ENCODE measurements around the gene MATR3.
A peak's percentile ranks its signal among the peaks of the same experiment; 100 is the strongest.

MATR3 gene

DNA sequence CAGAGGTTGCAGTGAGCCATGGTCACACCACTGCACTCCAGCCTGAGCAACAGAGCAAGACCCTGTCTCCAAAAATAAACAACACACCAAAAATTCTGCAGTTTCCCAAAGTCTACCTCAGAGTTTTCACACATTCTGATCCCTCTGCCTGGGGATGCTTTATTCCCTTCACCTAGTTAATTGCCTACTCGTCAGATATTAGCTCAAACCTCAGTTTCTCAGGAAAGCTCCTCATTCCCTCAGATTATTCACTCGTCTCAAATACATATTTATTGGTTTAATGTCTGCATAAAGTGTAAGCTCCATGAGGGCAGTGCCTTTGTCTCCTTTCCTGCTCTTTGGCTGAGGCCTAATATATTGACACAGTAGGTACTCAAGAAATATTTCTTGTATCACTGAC is 2.5 kb upstream of the MATR3 start:
- DNase-seq (ENCODE audit: insufficient read length), result no peak
- no peak for FAIRE-seq
- TF ChIP-seq TAF1 (IDR thresholded peaks at IDR 0.05; ENCODE audit: borderline replicate concordance, low read depth, low read length) (no peak), POLR2AphosphoS5 (IDR thresholded peaks at IDR 0.05; ENCODE audit: low read depth, low read length) (no peak), POLR2A (IDR thresholded peaks at IDR 0.05; ENCODE audit: low read depth, low read length) (no peak)

DNA sequence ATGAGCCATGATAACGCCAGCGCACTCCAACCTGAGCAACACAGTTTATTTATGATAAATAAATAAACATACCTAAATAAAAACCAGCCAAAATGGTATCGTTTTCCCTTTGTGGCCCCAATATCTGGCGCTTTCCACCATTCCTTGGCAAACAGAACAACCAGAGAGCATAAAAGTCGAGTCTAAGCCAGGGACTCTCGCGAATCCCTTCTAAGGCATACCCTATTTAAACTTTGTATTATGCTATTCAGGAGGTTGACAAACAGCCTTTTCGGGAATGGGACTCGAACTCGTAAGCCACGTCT is 386 bp upstream of the MATR3 start:
- no peak for TF ChIP-seq POLR2AphosphoS5 (IDR thresholded peaks at IDR 0.05; ENCODE audit: low read depth, low read length)
- no peak for TF ChIP-seq POLR2A (IDR thresholded peaks at IDR 0.05; ENCODE audit: low read depth, low read length)
- no peak for TF ChIP-seq TAF1 (IDR thresholded peaks at IDR 0.05; ENCODE audit: borderline replicate concordance, low read depth, low read length)
- FAIRE-seq, result no peak
- DNase-seq (ENCODE audit: insufficient read length), result no peak

DNA sequence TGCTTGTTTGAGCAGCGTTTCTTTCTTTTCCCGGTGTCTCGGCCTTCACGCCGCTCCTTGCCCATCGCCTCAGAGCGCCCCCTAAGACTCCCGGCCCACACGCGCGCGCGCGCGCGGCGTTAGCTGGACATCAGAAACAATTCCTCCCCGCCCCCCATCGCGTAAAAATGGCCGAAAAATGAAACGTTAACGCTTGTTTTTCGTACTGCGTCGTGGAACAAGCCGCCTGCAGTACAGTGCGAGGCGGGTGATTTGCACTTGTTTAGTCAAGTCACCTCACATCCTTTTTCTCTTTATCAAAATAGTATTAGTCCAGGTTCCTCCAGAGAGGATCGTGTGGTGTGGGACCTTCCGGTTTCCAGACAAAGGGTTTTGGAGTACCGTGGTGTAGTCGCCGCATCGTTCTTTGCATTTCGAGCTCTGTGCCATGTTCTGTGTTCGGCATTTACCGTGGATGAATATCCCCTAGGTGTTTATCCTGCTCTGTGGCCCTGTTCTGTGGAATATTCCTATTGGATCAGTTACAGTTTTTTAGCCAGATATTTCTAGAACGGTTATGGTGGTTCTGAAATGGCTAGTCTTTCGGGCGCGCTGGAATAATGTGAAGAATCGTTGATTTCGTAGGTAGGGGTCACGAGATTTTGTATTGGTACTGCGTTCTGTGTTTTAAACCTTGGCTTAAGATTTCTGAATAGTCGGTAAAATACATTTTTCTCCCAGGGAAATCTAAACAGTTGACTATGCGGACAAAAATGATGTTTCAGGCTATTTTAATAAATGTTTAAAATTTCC is 1.0 kb downstream of the MATR3 start:
- no peak for DNase-seq (ENCODE audit: insufficient read length)
- peak; percentile 50 for FAIRE-seq

DNA sequence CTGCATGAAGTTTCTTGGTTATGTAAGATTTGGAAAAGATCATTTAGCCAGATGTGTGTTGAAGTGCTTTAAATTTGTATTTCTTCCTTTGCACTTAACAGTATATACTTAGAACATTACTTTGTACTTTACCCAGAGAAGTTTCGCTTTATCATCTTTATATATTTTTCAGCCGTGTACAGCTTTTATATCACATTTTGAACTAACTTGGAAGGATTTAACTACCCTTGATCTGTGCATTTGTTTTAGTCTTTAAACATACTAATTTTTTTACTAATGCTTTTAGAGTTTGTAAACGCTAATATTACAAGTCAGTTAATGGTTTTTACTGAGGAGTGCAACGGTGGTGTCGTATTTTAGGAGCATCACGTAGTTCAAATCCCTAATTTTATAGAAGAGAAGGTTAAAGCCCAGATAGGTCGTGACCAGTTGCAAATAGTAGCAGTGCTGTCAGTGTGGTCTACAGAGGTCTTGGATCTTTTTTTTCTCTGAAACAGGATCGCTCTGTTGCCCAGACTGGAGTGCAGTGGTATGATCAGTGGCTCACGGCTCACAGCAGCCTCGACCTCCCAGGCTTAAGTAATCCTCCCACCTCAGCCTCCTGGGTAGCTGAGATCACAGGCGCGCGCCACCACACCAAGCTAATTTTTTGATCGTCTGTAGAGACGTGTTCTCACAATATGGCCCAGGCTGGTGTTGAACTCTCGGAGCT is 2.0 kb downstream of the MATR3 start:
- DNase-seq (ENCODE audit: insufficient read length) (no peak), FAIRE-seq (no peak)
- TF ChIP-seq POLR2A (IDR thresholded peaks at IDR 0.05; ENCODE audit: low read depth, low read length), result no peak

More for the DNA sequence above, 1.0 kb downstream of the MATR3 start:
- 0 out of 2 replicates have a peak, but pooled peaks have one; percentile 4 for TF ChIP-seq TAF1 (IDR thresholded peaks at IDR 0.05; ENCODE audit: borderline replicate concordance, low read depth, low read length)
- peak; percentile 29; the same call in 1 of the 2 replicates for TF ChIP-seq POLR2AphosphoS5 (IDR thresholded peaks at IDR 0.05; ENCODE audit: low read depth, low read length)
- TF ChIP-seq POLR2A (IDR thresholded peaks at IDR 0.05; ENCODE audit: low read depth, low read length), result no peak

DNA sequence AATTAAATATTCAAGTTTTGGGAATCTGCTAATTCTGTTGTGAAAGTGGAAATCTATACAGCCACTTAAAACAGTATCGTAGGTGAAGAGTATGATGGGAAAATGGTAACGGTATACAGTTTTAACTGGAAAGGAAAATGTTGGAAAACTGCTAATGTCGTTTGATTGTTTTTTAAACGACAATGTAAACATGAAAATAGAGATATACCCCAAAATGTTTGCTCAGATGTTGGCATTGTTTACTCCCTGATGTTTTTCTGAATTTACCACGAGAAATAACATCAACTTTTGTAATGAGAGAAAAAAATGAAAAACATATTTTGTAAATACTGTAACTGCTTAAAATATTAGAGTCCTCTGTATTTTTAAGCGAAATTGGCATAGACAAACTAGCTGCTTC is 2.7 kb downstream of the MATR3 start:
- TF ChIP-seq POLR2A (IDR thresholded peaks at IDR 0.05; ENCODE audit: low read depth, low read length) (no peak), TAF1 (IDR thresholded peaks at IDR 0.05; ENCODE audit: borderline replicate concordance, low read depth, low read length) (no peak), POLR2AphosphoS5 (IDR thresholded peaks at IDR 0.05; ENCODE audit: low read depth, low read length) (no peak)
- DNase-seq (ENCODE audit: insufficient read length) (no peak), FAIRE-seq (no peak)

DNA sequence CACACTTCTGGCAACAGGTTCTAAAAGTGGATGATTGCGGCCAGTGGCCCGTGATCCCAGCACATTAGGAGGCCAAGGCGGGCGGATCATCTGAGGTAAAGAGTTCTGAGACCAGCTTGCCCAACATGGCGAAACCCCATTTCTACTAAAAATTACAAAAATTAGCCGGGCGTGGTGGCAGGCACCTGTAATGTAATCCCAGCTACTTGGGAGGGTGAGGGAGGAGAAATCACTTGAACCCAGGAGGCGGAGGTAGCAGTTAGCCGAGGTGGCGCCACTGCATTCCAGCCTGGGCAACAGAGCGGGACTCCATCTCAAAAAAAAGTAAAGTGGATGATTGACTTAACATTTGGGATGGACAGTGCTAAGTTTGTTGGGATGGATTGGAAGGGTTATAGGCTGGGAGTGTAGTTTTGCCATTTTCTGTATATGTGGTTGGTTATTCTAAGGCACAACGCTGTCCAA is 3.4 kb downstream of the MATR3 start:
- no peak for FAIRE-seq
- DNase-seq (ENCODE audit: insufficient read length), result no peak
- TF ChIP-seq POLR2A (IDR thresholded peaks at IDR 0.05; ENCODE audit: low read depth, low read length) (no peak), POLR2AphosphoS5 (IDR thresholded peaks at IDR 0.05; ENCODE audit: low read depth, low read length) (no peak), TAF1 (IDR thresholded peaks at IDR 0.05; ENCODE audit: borderline replicate concordance, low read depth, low read length) (no peak)

DNA sequence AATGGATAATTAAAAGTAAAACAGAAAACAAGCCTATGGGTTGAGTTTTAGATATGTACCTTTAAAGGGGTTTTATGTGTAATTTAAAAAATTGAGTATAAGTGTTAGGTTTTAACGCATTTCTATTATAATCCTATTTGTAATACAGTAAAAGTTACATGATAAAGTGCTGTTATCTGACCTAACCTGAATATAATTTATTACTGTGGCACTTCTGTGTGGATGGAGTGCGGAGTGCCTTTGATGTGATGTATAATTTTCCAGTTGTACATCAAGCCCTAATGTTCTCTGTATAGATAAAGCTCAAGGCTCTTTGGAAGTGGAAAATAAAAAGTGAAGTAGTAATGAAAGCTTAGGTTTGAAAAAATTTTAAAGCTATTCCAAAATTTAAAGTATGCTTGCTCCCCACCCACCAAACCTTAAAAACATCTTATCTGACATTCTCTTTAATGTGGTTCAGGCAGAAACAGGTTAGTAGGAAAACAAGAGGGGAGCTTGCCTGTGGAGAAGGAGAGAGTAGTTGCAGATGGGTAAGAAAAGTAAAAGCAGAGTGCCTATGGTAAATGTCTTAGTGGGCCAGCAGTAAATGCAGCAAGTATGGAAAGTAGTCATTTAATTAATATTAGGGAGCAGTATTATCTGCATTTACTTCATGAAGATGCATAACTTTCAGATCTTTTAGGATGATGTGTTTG is 4.0 kb downstream of the MATR3 start:
- DNase-seq (ENCODE audit: insufficient read length) (no peak), FAIRE-seq (no peak)
- TF ChIP-seq TAF1 (IDR thresholded peaks at IDR 0.05; ENCODE audit: borderline replicate concordance, low read depth, low read length) (no peak), POLR2AphosphoS5 (IDR thresholded peaks at IDR 0.05; ENCODE audit: low read depth, low read length) (no peak), POLR2A (IDR thresholded peaks at IDR 0.05; ENCODE audit: low read depth, low read length) (no peak; the same call in 1 of the 2 replicates)

DNA sequence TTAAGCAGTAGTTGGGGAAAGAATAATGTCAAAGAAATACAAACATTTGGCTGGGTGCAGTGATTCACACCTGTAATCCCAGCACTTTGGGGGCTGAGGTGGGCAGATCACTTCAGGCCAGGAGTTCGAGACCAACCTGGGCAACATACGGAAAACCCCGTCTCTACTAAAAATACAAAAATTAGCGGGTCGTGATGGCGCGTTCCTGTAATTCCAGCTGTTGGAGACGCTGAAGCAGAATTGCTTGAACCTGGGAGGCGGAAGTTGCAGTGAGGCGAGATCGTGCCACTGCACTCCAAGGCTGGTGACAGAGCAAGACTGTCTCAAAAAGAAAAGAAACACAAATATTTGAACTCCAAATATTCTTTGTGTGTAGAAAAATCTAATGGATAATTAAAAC is 4.7 kb downstream of the MATR3 start:
- FAIRE-seq (no peak), DNase-seq (ENCODE audit: insufficient read length) (no peak)
- TF ChIP-seq POLR2AphosphoS5 (IDR thresholded peaks at IDR 0.05; ENCODE audit: low read depth, low read length), result no peak
- TF ChIP-seq TAF1 (IDR thresholded peaks at IDR 0.05; ENCODE audit: borderline replicate concordance, low read depth, low read length), result no peak
- no peak for TF ChIP-seq POLR2A (IDR thresholded peaks at IDR 0.05; ENCODE audit: low read depth, low read length)

DNA sequence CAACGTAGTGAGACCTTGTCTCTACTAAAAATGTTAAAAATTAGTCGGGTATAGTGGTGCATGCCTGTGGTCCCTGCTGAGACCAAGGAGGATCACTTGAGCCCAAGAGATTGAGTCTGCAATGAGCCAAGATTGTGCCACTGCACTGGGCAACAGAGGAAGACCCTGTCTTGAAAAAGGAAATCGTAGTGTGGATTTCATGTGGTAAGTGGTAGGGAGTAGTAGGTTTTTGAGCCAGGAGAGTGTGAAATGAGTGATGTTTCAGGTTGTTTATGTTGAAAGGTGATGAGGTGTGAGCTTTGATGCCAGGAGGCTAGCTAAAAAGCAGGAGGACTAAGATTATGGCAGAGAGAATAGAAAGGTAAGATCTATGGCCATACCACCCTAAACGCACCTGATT is 5.9 kb downstream of the MATR3 start:
- FAIRE-seq (no peak), DNase-seq (ENCODE audit: insufficient read length) (no peak)

DNA sequence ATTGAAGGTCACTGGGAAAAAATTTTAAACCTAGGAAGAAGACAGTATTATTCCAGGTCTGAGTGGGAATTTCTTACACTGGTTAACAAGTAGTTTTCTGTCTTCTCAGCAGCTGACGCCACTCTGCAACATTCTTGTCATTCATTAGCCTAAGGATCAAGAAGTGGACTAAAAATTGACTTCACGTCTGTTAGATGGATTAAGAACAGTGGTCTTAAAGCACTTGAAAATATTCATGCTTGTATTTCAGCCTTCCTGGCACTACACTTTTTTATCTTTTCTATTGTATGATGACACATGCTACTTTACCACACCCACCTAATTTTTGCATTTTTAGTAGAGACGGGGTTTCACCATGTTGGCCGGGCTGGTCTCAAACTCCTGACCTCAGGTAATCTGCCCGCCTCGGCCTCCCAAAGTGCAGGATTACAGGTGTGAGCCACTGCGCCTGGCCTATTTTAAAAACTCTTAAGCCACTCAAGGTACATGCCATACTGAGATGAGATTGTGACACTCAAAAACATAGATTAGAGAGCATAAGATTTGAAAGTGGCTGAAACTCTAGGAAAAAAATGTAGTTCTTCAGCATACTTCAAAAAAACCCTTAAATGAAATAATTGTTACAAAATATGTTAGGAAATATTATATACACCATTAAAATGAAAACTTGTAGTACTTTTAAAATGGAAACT is 8.4 kb downstream of the MATR3 start:
- no peak for TF ChIP-seq TAF1 (IDR thresholded peaks at IDR 0.05; ENCODE audit: borderline replicate concordance, low read depth, low read length)
- TF ChIP-seq POLR2AphosphoS5 (IDR thresholded peaks at IDR 0.05; ENCODE audit: low read depth, low read length), result no peak
- no peak for TF ChIP-seq POLR2A (IDR thresholded peaks at IDR 0.05; ENCODE audit: low read depth, low read length)
- DNase-seq (ENCODE audit: insufficient read length), result no peak
- FAIRE-seq, result no peak

More for the DNA sequence above, 5.9 kb downstream of the MATR3 start:
- TF ChIP-seq TAF1 (IDR thresholded peaks at IDR 0.05; ENCODE audit: borderline replicate concordance, low read depth, low read length), result no peak
- TF ChIP-seq POLR2AphosphoS5 (IDR thresholded peaks at IDR 0.05; ENCODE audit: low read depth, low read length), result 0 out of 2 replicates have a peak, but pooled peaks have one; percentile 18
- TF ChIP-seq POLR2A (IDR thresholded peaks at IDR 0.05; ENCODE audit: low read depth, low read length), result no peak; the same call in 1 of the 2 replicates

Data from GM12892 (cell line).